Endothelial cell of hepatic sinusoid (primary cell): ENCODE measurements around the gene SPACDR.

Experiments
- in situ Hi-C: cut with HindIII; loops from 2 replicates; pipeline ENCODE4 v1.10.0; 2017; ENCODE audit warnings: low sequenced_read_pairs

Gene SPACDR

GRCh38 chr7:100486111-100486636 is 22.1 kb upstream of the SPACDR start:
- in situ Hi-C loops: no loop called here

- in situ Hi-C loops: no loop called here
Observed at GRCh38 chr7:100485471-100485876, 21.4 kb upstream of the SPACDR start.

GRCh38 chr7:100484673-100485045 is 20.6 kb upstream of the SPACDR start:
- in situ Hi-C loops: no loop called here

GRCh38 chr7:100483722-100484672 is 19.9 kb upstream of the SPACDR start, which contains the start of gene NYAP1:
Gene NYAP1 (plus strand): TSS chr7:100483927. CDS start chr7:100485312, 1,385 bp downstream.
- in situ Hi-C loops: no loop called here

GRCh38 chr7:100483090-100483721 is 19.1 kb upstream of the SPACDR start:
- in situ Hi-C loops: no loop called here

GRCh38 chr7:100482728-100483089 is 18.6 kb upstream of the SPACDR start:
- in situ Hi-C loops: no loop called here

- in situ Hi-C loops: no loop called here
Observed at GRCh38 chr7:100481466-100481865, 17.4 kb upstream of the SPACDR start.

- in situ Hi-C loops: no loop called here
Observed at GRCh38 chr7:100478958-100479660, 15.0 kb upstream of the SPACDR start, which contains the start of gene TSC22D4. Gene TSC22D4 (minus strand): TSS chr7:100479214. CDS start chr7:100478038, 1,176 bp downstream.

- in situ Hi-C loops: no loop called here
Observed at GRCh38 chr7:100477871-100478267, 13.8 kb upstream of the SPACDR start.

- in situ Hi-C loops: no loop called here
Observed at GRCh38 chr7:100476903-100477870, 13.1 kb upstream of the SPACDR start.

- in situ Hi-C loops: no loop called here
Observed at GRCh38 chr7:100476101-100476780, 12.2 kb upstream of the SPACDR start.

GRCh38 chr7:100475549-100475948 is 11.5 kb upstream of the SPACDR start:
- in situ Hi-C loops: no loop called here

- in situ Hi-C loops: no loop called here
Observed at GRCh38 chr7:100472854-100473499, 8.9 kb upstream of the SPACDR start.

- in situ Hi-C loops: no loop called here
Observed at GRCh38 chr7:100472121-100472851, 8.2 kb upstream of the SPACDR start.

- in situ Hi-C loops: no loop called here
Observed at GRCh38 chr7:100471021-100471420, 7.0 kb upstream of the SPACDR start.

GRCh38 chr7:100469227-100470044 is 5.4 kb upstream of the SPACDR start:
- in situ Hi-C loops: no loop called here

GRCh38 chr7:100467638-100468373 is 3.7 kb upstream of the SPACDR start:
- in situ Hi-C loops: no loop called here
